Body of pancreas (tissue), 4 donors: Measurements from ENCODE around the gene UBE2L6. TPM values are rescaled to one million over a fixed set of nuclear protein-coding genes. Genes with fewer than 3 reads are reported as not detected.
A peak's percentile ranks its signal among the peaks of the same experiment; 100 is the strongest.

Source experiments
- ATAC-seq: fragments of 150-250 bp; one replicate; pipeline ENCODE4 v1.9.1; 2016
- DNase-seq, 4 donors: peaks; one replicate each; pipeline ENCODE4 v3.0.0-alpha.2; 2019
- H3K27ac ChIP-seq, 4 donors: fragments of 200-600 bp; sonication (generic); 1 replicate in 3 of 4; 2 replicates in 1 of 4; pipeline versions ENCODE4 v1.5.1 to v1.6.1; 2016 to 2019; ENCODE audit warnings: mild to moderate bottlenecking in 1 of 4, mixed read lengths in 1 of 4, moderate library complexity in 1 of 4
- H3K27me3 ChIP-seq, 2 donors: fragments of 200-600 bp; sonication (generic); one replicate each; pipeline ENCODE4 v1.6.0; 2016; ENCODE audit warnings: mild to moderate bottlenecking in 1 of 2
- H3K36me3 ChIP-seq, 2 donors: fragments of 200-600 bp; sonication (generic); replicated peaks in 1 of 2; 2 replicates each; pipeline ENCODE4 v1.5.1; 2016; ENCODE audit warnings: low read depth in 2 of 2; ENCODE audit not compliant: insufficient read depth in 1 of 2
- H3K4me1 ChIP-seq: fragments of 200-600 bp; sonication (generic); one replicate; pipeline ENCODE4 v1.6.0; 2016
- H3K4me3 ChIP-seq, 2 donors: fragments of 200-600 bp; sonication (generic); 1 replicate in 1 of 2; 2 replicates in 1 of 2; pipeline ENCODE4 v1.5.1; 2016 to 2019
- H3K9me3 ChIP-seq, 3 donors: fragments of 200-600 bp; sonication (generic); 1 replicate in 2 of 3; 2 replicates in 1 of 3; pipeline ENCODE4 v1.5.1; 2016
- POLR2A ChIP-seq, 3 donors: fragments of 450-650 bp; IDR thresholded peaks; one replicate each; pipeline ENCODE4 v1.6.1; 2016; ENCODE audit warnings: antibody characterized with exemption in 3 of 3, mild to moderate bottlenecking in 2 of 3
- WGBS, 2 donors: methylation state at CpG; one replicate each; pipeline ENCODE4 v1.1.5; 2017; 5-methylcytosine and 5-hydroxymethylcytosine counted together
- intact Hi-C: fragments of 100-400 bp; cut with DNase I; formaldehyde crosslinking; loops from one replicate; pipeline ENCODE4 v1.15.1; 2023
- small RNA-seq: library from RNA; depleted of rRNA; stranded (forward); fragments of <200 nt; gene quantifications from one replicate; pipeline ENCODE3, GENCODE V24; 2016
- total RNA-seq, 2 donors: library from RNA; depleted of rRNA; stranded (reverse); fragments of >200 nt; gene quantifications; one replicate each; pipeline ENCODE4 v1.1.0, GENCODE V29; 2016
- TF ChIP-seq, protein P1 (sequence below), 7 experiments: fragments of 450-650 bp in 4 of 7; fragments of 200-600 bp in 3 of 7; sonication (generic) in 3 of 7; IDR thresholded peaks; one replicate each; pipeline ENCODE4 v1.5.1; 2016 to 2019; ENCODE audit warnings: antibody characterized with exemption in 7 of 7

The UBE2L6 gene
- total RNA-seq, 2 donors from 2014 or later = 7.9 to 17.4 TPM

DNA sequence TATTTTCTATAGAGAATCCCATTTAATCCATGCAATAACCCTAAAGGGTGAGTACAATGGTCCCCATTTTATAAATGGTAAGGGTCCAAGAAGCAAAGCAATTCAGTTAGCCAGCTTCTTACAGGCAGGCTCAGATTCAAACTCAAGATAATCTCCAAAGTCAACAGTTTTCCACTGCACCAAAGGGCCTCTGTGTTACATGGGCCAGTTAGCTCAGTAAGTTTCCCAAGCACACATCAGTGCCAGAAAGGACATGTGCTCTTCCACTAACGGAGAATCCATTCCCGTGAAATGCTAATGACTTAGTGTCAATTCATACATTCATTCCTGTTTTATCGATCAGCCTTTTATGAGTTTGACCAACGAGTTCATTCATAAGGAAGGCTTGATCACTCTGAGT lies 63.0 kb downstream of the UBE2L6 start:
- Histone ChIP-seq H3K4me3 (no peak overlapping the region), H3K36me3 (no peaks in the 10 kb centered on the region), H3K27ac (peak overlapping the region in 3 of 4 donors; percentile 39 to 93 (median 90)), H3K27me3 (no peaks in the 10 kb centered on the region), H3K9me3 (no peaks in the 10 kb centered on the region), H3K4me1 (peaks cover 93% of the 10 kb centered on the region)
- 44 to 52% methylated on average over 4 of the region's 4 CpGs for WGBS, 2 donors
- DNase-seq (no peak), ATAC-seq (no peak)
- intact Hi-C loops = no loop called here
- no peak for TF ChIP-seq POLR2A (IDR thresholded peaks at IDR 0.05)
- TF ChIP-seq, protein P1, sequence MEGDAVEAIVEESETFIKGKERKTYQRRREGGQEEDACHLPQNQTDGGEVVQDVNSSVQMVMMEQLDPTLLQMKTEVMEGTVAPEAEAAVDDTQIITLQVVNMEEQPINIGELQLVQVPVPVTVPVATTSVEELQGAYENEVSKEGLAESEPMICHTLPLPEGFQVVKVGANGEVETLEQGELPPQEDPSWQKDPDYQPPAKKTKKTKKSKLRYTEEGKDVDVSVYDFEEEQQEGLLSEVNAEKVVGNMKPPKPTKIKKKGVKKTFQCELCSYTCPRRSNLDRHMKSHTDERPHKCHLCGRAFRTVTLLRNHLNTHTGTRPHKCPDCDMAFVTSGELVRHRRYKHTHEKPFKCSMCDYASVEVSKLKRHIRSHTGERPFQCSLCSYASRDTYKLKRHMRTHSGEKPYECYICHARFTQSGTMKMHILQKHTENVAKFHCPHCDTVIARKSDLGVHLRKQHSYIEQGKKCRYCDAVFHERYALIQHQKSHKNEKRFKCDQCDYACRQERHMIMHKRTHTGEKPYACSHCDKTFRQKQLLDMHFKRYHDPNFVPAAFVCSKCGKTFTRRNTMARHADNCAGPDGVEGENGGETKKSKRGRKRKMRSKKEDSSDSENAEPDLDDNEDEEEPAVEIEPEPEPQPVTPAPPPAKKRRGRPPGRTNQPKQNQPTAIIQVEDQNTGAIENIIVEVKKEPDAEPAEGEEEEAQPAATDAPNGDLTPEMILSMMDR (IDR thresholded peaks at IDR 0.05) = no peak

DNA sequence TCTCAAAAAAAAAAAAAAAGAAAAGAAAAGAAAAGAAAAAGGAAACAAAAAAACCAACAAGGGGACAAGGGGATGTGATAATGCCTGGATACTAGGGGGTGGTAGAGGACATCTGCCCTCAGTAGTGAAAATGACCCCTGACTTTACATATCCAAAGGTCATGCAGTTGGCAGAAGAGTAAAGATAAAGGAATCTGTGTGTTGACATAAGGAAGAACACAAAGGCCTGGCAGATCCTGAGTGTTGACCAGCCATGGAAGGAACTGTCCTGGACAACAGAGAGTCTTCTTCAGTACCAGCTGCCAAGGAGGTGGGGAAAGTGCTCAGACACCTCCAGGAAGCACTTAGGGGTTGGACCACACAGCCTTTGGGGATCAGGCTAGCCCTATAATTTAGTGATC lies 64.6 kb downstream of the UBE2L6 start:
- no peaks in the 10 kb centered on the region for H3K27me3 ChIP-seq
- H3K4me3 ChIP-seq = no peak overlapping the region
- no peaks in the 10 kb centered on the region for H3K9me3 ChIP-seq
- no peaks in the 10 kb centered on the region for H3K36me3 ChIP-seq
- no peak for DNase-seq
- TF ChIP-seq POLR2A (IDR thresholded peaks at IDR 0.05) = no peak
- TF ChIP-seq, protein P1 (IDR thresholded peaks at IDR 0.05) = no peak
- ATAC-seq = no peak
- H3K27ac ChIP-seq = peak overlapping the region; percentile 68 to 93 (median 92)
- intact Hi-C loops = no loop called here
- H3K4me1 ChIP-seq = peaks cover 95% of the 10 kb centered on the region

DNA sequence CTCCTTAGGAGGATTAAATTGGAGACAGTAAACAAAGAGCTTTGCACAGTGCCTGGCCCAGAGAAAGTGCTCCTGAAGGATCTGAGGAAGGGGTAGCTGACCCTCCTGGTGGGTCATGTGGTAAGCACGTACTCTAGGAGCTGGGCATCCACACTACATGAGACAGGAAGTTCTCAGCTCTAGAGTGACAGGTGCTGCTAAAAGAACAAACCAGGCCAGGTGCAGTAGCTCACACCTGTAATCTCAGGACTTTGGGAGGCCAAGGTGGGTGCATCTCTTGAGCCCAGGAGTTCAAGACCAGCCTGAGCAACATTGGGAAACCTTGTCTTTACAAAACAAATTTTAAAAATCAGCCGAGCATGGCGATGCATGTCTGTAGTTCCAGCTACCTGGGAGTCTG lies 65.1 kb downstream of the UBE2L6 start:
- H3K4me1 ChIP-seq = peaks cover 96% of the 10 kb centered on the region
- ATAC-seq = peak; percentile 10
- 36% methylated on average over 3 of the region's 3 CpGs for WGBS, 2 donors
- no peak for TF ChIP-seq POLR2A (IDR thresholded peaks at IDR 0.05)
- TF ChIP-seq, protein P1 (IDR thresholded peaks at IDR 0.05) = no peak
- peak; percentile 48 to 70 (median 68) for DNase-seq
- H3K27ac ChIP-seq = peak overlapping the region; percentile 79 to 93 (median 92)
- intact Hi-C loops = no loop called here
- no peaks in the 10 kb centered on the region for H3K27me3 ChIP-seq
- H3K36me3 ChIP-seq = no peaks in the 10 kb centered on the region
- H3K4me3 ChIP-seq = no peak overlapping the region
- no peaks in the 10 kb centered on the region for H3K9me3 ChIP-seq

DNA sequence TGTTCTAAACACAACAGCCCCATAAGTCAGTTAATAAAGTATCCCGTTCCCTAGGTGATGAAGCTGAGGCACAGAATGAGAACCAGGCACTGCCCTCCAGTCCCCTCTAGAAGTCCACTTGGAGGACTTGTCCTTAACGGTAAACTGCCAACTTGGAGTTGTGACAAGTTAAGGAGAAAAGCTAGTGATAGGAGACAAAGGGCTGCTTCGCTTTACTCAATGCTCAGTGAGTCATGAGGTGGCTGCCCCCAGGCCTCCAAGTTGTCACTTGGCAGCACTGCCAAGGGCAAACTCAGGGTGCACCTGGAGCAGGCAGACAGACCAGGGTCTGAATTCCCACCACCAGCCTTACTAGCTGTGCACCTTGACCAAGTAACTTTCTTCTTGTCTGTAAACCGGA lies 65.5 kb downstream of the UBE2L6 start:
- DNase-seq = peak; percentile 88 to 95 (median 94)
- ATAC-seq = peak; percentile 57
- Histone ChIP-seq H3K9me3 (no peaks in the 10 kb centered on the region), H3K36me3 (no peaks in the 10 kb centered on the region), H3K27me3 (no peaks in the 10 kb centered on the region), H3K4me1 (peaks cover 97% of the 10 kb centered on the region), H3K4me3 (no peak overlapping the region), H3K27ac (peak overlapping the region; percentile 79 to 93 (median 92))
- WGBS, 2 donors = 23 to 31% methylated on average over 4 of the region's 4 CpGs
- intact Hi-C loops = no loop called here
- TF ChIP-seq POLR2A (IDR thresholded peaks at IDR 0.05) = no peak
- TF ChIP-seq, protein P1 (IDR thresholded peaks at IDR 0.05) = no peak

Small RNA genes lying within 50 kb of the gene (small RNA-seq; reads per million reads assigned to genes)
- not detected for gene RN7SL605P

Other genes starting within 250 kb of the UBE2L6 start
- 100 to 1,000 TPM in 1 of 2 donors, 10 to 100 TPM in 1; 83.5 to 115 TPM for gene TNKS1BP1, start 242.7 kb downstream of the UBE2L6 start, total RNA-seq
- gene SSRP1, start 231.8 kb downstream of the UBE2L6 start, total RNA-seq = 10 to 100 TPM; 44.2 to 51.9 TPM
- not detected for gene P2RX3, start 229.3 kb downstream of the UBE2L6 start, total RNA-seq
- not detected for gene PRG3, start 186.5 kb downstream of the UBE2L6 start, total RNA-seq
- gene PRG2, start 177.0 kb downstream of the UBE2L6 start, total RNA-seq = not detected
- 10 to 100 TPM; 23.1 to 30.0 TPM for gene SLC43A3, start 140.6 kb downstream of the UBE2L6 start, total RNA-seq
- 1 to 10 TPM in 1 of 2 donors, under 1 TPM in 1; 0.99 to 3.4 TPM for gene RTN4RL2, start 107.1 kb downstream of the UBE2L6 start, total RNA-seq
- 100 to 1,000 TPM in 1 of 2 donors, 10 to 100 TPM in 1; 87.7 to 128 TPM for gene SLC43A1, start 52.0 kb downstream of the UBE2L6 start, total RNA-seq
- gene TIMM10, start 36.9 kb downstream of the UBE2L6 start, total RNA-seq = 10 to 100 TPM in 1 of 2 donors, 1 to 10 TPM in 1; 5.6 to 24.4 TPM
- not detected for gene SMTNL1, start 30.1 kb downstream of the UBE2L6 start, total RNA-seq
- 100 to 1,000 TPM; 166 to 216 TPM for gene SERPING1, start 30.0 kb upstream of the UBE2L6 start, total RNA-seq
- under 1 TPM in 1 of 2 donors, not detected in 1; 0.26 TPM for gene YPEL4, start 82.2 kb upstream of the UBE2L6 start, total RNA-seq
- gene CLP1, start 90.1 kb upstream of the UBE2L6 start, total RNA-seq = 1 to 10 TPM; 3.3 to 7.3 TPM
- gene ZDHHC5, start 100.4 kb upstream of the UBE2L6 start, total RNA-seq = 10 to 100 TPM; 17.6 to 48.5 TPM
- 10 to 100 TPM; 15.5 to 17.4 TPM for gene MED19, start 144.5 kb upstream of the UBE2L6 start, total RNA-seq
- gene TMX2, start 144.9 kb upstream of the UBE2L6 start, total RNA-seq = 10 to 100 TPM; 32.9 to 46.8 TPM
- 100 to 1,000 TPM in 1 of 2 donors, 10 to 100 TPM in 1; 86.1 to 157 TPM for gene SELENOH, start 173.8 kb upstream of the UBE2L6 start, total RNA-seq
- gene BTBD18, start 184.1 kb upstream of the UBE2L6 start, total RNA-seq = not detected
- 100 to 1,000 TPM; 115 to 178 TPM for gene CTNND1, start 194.1 kb upstream of the UBE2L6 start, total RNA-seq